ENCODE measurements around the gene PSD4. TPM values are rescaled to one million over a fixed set of nuclear protein-coding genes. Genes with fewer than 3 reads are reported as not detected.
A peak's percentile ranks its signal among the peaks of the same experiment; 100 is the strongest.

The PSD4 gene
- total RNA-seq, 1 donor from 2014 or later, result 13.5 TPM

GRCh38 chr2:113206251-113206650 lies 32.5 kb downstream of the PSD4 start:
- DNase-seq (ENCODE audit: low read depth), result no peak

- DNase-seq (ENCODE audit: low read depth), result peak; percentile 3
Measured at GRCh38 chr2:113207021-113207420, 33.2 kb downstream of the PSD4 start.

- DNase-seq (ENCODE audit: low read depth), result no peak
Measured at GRCh38 chr2:113208396-113208795, 34.6 kb downstream of the PSD4 start.

GRCh38 chr2:113209011-113209645 lies 35.4 kb downstream of the PSD4 start:
- DNase-seq (ENCODE audit: low read depth), result peak; percentile 92

GRCh38 chr2:113209646-113210171 lies 35.9 kb downstream of the PSD4 start:
- DNase-seq (ENCODE audit: low read depth), result peak; percentile 75

- peak; percentile 80 for DNase-seq (ENCODE audit: low read depth)
Measured at GRCh38 chr2:113211226-113212105, 37.7 kb downstream of the PSD4 start.

GRCh38 chr2:113212245-113213060 lies 38.7 kb downstream of the PSD4 start:
- DNase-seq (ENCODE audit: low read depth), result peak; percentile 67

GRCh38 chr2:113213061-113213930 lies 39.5 kb downstream of the PSD4 start:
- DNase-seq (ENCODE audit: low read depth), result peak; percentile 13

GRCh38 chr2:113214141-113214540 lies 40.4 kb downstream of the PSD4 start:
- DNase-seq (ENCODE audit: low read depth), result peak; percentile 33

- DNase-seq (ENCODE audit: low read depth), result peak; percentile 6
Measured at GRCh38 chr2:113215056-113215455, 41.3 kb downstream of the PSD4 start.

- DNase-seq (ENCODE audit: low read depth), result peak; percentile 5
Measured at GRCh38 chr2:113216321-113216720, 42.5 kb downstream of the PSD4 start.

GRCh38 chr2:113216891-113217454 lies 43.2 kb downstream of the PSD4 start:
- peak; percentile 15 for DNase-seq (ENCODE audit: low read depth)

- peak; percentile 60 for DNase-seq (ENCODE audit: low read depth)
Measured at GRCh38 chr2:113217455-113218282, 43.9 kb downstream of the PSD4 start.

- peak; percentile 99 for DNase-seq (ENCODE audit: low read depth)
Measured at GRCh38 chr2:113218283-113219091, 44.7 kb downstream of the PSD4 start.

- no peak for DNase-seq (ENCODE audit: low read depth)
Measured at GRCh38 chr2:113219092-113219441, 45.3 kb downstream of the PSD4 start.

GRCh38 chr2:113219525-113219888 lies 45.7 kb downstream of the PSD4 start:
- peak; percentile 44 for DNase-seq (ENCODE audit: low read depth)

GRCh38 chr2:113219889-113220641 lies 46.3 kb downstream of the PSD4 start:
- peak; percentile 82 for DNase-seq (ENCODE audit: low read depth)

All from renal cortical epithelial cell (primary cell).